HCT116 (cell line): ENCODE data around the gene AP3B1. TPM values are rescaled to one million over a fixed set of nuclear protein-coding genes. Genes with fewer than 3 reads are reported as not detected.

Experiments
- ATAC-seq: fragments of 200-7000 bp; cut with Tn5 transposase; 2 replicates; pipeline ENCODE4 v1.9.1; 2020; ENCODE audit warnings: mild to moderate bottlenecking, moderate library complexity
- BruUV-seq: library from RNA; stranded (reverse); fragments of 400-500 nt; replicated peaks from 2 replicates; lab custom pipeline; 2021; lab: Mats Ljungman, UMichigan
- CTCF ChIA-PET: fragments of 300-600 bp; sonication (Branson Sonifier 250); formaldehyde crosslinking; loops from one replicate; lab custom pipeline; 2021; ENCODE audit warnings: antibody characterized with exemption; lab: Charles Lee
- POLR2A ChIA-PET: fragments of 300-600, 350-600 bp; sonication (Branson Sonifier 250); formaldehyde crosslinking; loops from one replicate; lab custom pipeline; 2021; ENCODE audit warnings: antibody characterized with exemption; lab: Charles Lee
- RAD21 ChIA-PET, 2 experiments: fragments of 300-600 bp; sonication (Branson Sonifier 250); formaldehyde crosslinking; loops; one replicate each; lab custom pipeline; 2023; ENCODE audit warnings: low total read pairs in 2 of 2; ENCODE audit not compliant: uncharacterized antibody in 2 of 2, unreplicated experiment in 2 of 2, low non-redundant PET in 1 of 2; lab: Charles Lee
- DNase-seq: peaks from one replicate; pipeline ENCODE4 v3.0.0-alpha.2; 2010; ENCODE audit warnings: low read depth, low spot score
- H2AFZ ChIP-seq: fragments of 200-600 bp; shearing (Covaris generic), sonication (generic); 2 replicates; pipeline ENCODE4 v1.6.1; 2017; ENCODE audit warnings: low read depth, mixed run types, mixed read lengths, antibody characterized with exemption, low read length; ENCODE audit not compliant: poor library complexity, severe bottlenecking
- H3K27ac ChIP-seq: 2 replicates; pipeline ENCODE4 v1.5.1; 2012; ENCODE audit warnings: low read depth, low read length
- H3K27me3 ChIP-seq: fragments of 200-600 bp; sonication (generic); 2 replicates; pipeline ENCODE4 v1.6.1; 2016; ENCODE audit warnings: mixed run types, low read length, mixed read lengths; ENCODE audit not compliant: insufficient read depth
- H3K36me3 ChIP-seq, 2 experiments: fragments of 200-500 bp in 1 of 2; fragments of 200-600 bp in 1 of 2; sonication (Bioruptor generic) in 1 of 2; sonication (generic) in 1 of 2; 2 replicates each; pipeline versions ENCODE4 v1.5.1 to v1.6.1; 2014 to 2016; ENCODE audit warnings: low read length in 2 of 2, inconsistent platforms in 1 of 2, mixed read lengths in 1 of 2, mixed run types in 1 of 2; ENCODE audit not compliant: insufficient read depth in 2 of 2, control insufficient read depth in 1 of 2
- H3K4me1 ChIP-seq, 2 experiments: fragments of 200-600 bp in 1 of 2; sonication (generic) in 1 of 2; 2 replicates each; pipeline versions ENCODE4 v1.5.1 to v1.6.1; 2012 to 2017; ENCODE audit warnings: low read length in 2 of 2, inconsistent platforms in 1 of 2, mild to moderate bottlenecking in 1 of 2, mixed read lengths in 1 of 2, mixed run types in 1 of 2, moderate library complexity in 1 of 2; ENCODE audit not compliant: insufficient read depth in 2 of 2, control insufficient read depth in 1 of 2
- H3K4me2 ChIP-seq: fragments of 200-600 bp; sonication (generic); 2 replicates; pipeline ENCODE4 v1.6.1; 2017; ENCODE audit warnings: mixed run types, low read length, mixed read lengths
- H3K4me3 ChIP-seq, 2 experiments: fragments of 200-600 bp in 1 of 2; sonication (generic) in 1 of 2; replicated peaks in 1 of 2; 2 replicates each; pipeline ENCODE4 v1.5.1; 2011 to 2016; ENCODE audit warnings: low read length in 2 of 2, control low read depth in 1 of 2, low read depth in 1 of 2, mild to moderate bottlenecking in 1 of 2, mixed read lengths in 1 of 2, mixed run types in 1 of 2
- H3K79me2 ChIP-seq: fragments of 200-600 bp; sonication (generic); 2 replicates; pipeline ENCODE4 v1.6.1; 2017; ENCODE audit warnings: mild to moderate bottlenecking, mixed run types, low read length, moderate library complexity, mixed read lengths; ENCODE audit not compliant: insufficient read depth
- H3K9ac ChIP-seq: fragments of 200-600 bp; sonication (generic); 2 replicates; pipeline ENCODE4 v1.6.1; 2016; ENCODE audit warnings: low read length, mixed read lengths
- H3K9me2 ChIP-seq: fragments of 200-600 bp; sonication (generic), shearing (Covaris generic); 2 replicates; pipeline ENCODE4 v1.6.1; 2017; ENCODE audit warnings: mixed run types, mild to moderate bottlenecking, moderate library complexity; ENCODE audit not compliant: insufficient read depth
- H3K9me3 ChIP-seq, 2 experiments: fragments of 200-500 bp in 1 of 2; fragments of 200-600 bp in 1 of 2; sonication (Bioruptor generic) in 1 of 2; sonication (generic) in 1 of 2; 2 replicates each; pipeline ENCODE4 v1.6.1; 2014 to 2017; ENCODE audit warnings: low read length in 2 of 2, mixed read lengths in 2 of 2, inconsistent platforms in 1 of 2, low read depth in 1 of 2, mild to moderate bottlenecking in 1 of 2, mixed run types in 1 of 2, moderate library complexity in 1 of 2; ENCODE audit not compliant: control insufficient read depth in 1 of 2, insufficient read depth in 1 of 2
- H4K20me1 ChIP-seq: fragments of 200-600 bp; sonication (generic), shearing (Covaris generic); 2 replicates; pipeline ENCODE4 v1.6.1; 2017; ENCODE audit warnings: mixed run types, mild to moderate bottlenecking, moderate library complexity; ENCODE audit not compliant: insufficient read depth
- ATF3 ChIP-seq: IDR thresholded peaks from 2 replicates; pipeline ENCODE4 v1.6.1; 2012
- CBX3 ChIP-seq: IDR thresholded peaks from 2 replicates; pipeline ENCODE4 v1.6.1; 2012; ENCODE audit warnings: low read depth
- EZH2 ChIP-seq: fragments of 200-600 bp; sonication (generic); IDR thresholded peaks from 2 replicates; pipeline ENCODE4 v1.6.1; 2017; ENCODE audit warnings: antibody characterized with exemption, mixed run types
- EZH2phosphoT487 ChIP-seq: fragments of 200-600 bp; IDR thresholded peaks from 2 replicates; pipeline ENCODE4 v1.6.1; 2018; ENCODE audit warnings: antibody characterized with exemption, borderline replicate concordance
- FOSL1 ChIP-seq: IDR thresholded peaks from 2 replicates; pipeline ENCODE4 v1.6.1; 2012; ENCODE audit warnings: low read depth
- POLR2A ChIP-seq: IDR thresholded peaks from 2 replicates; pipeline ENCODE4 v1.7.0; 2011; ENCODE audit warnings: borderline replicate concordance; ENCODE audit not compliant: insufficient read depth, insufficient read length; ENCODE audit errors: extremely low read depth
- POLR2AphosphoS5 ChIP-seq: IDR thresholded peaks from 2 replicates; pipeline ENCODE4 v1.6.1; 2011; ENCODE audit warnings: mild to moderate bottlenecking, low read depth, low read length, moderate library complexity
- RAD21 ChIP-seq: IDR thresholded peaks from 2 replicates; pipeline ENCODE4 v1.6.1; 2012; ENCODE audit warnings: low read depth, mild to moderate bottlenecking
- REST ChIP-seq: IDR thresholded peaks from 2 replicates; pipeline ENCODE4 v1.6.1; 2012; ENCODE audit warnings: low read depth
- SP1 ChIP-seq: IDR thresholded peaks from 2 replicates; pipeline ENCODE4 v1.6.1; 2012; ENCODE audit warnings: low read depth
- SRF ChIP-seq: IDR thresholded peaks from 2 replicates; pipeline ENCODE4 v1.6.1; 2012; ENCODE audit warnings: low read depth
- TCF7L2 ChIP-seq: IDR thresholded peaks from 2 replicates; pipeline ENCODE4 v1.7.0; 2011; ENCODE audit warnings: borderline replicate concordance, inconsistent platforms; ENCODE audit not compliant: insufficient read depth, insufficient read length; ENCODE audit errors: extremely low read depth
- YY1 ChIP-seq: IDR thresholded peaks from 2 replicates; pipeline ENCODE4 v1.6.1; 2011; ENCODE audit warnings: low read length, low read depth, moderate library complexity, mild to moderate bottlenecking; ENCODE audit not compliant: insufficient replicate concordance; ENCODE audit errors: extremely low read depth
- ZFX ChIP-seq: fragments of 450-650 bp; IDR thresholded peaks from 2 replicates; pipeline ENCODE4 v1.6.1; 2017
- ZNF274 ChIP-seq: fragments of 200-500 bp; sonication (Bioruptor generic); IDR thresholded peaks from 2 replicates; pipeline ENCODE4 v1.6.1; 2014; ENCODE audit warnings: mild to moderate bottlenecking, low read depth, low read length, inconsistent platforms
- intact Hi-C: fragments of 100-400 bp; cut with micrococcal nuclease; formaldehyde crosslinking; loops from 2 replicates; pipeline ENCODE4 v1.10.0; 2022
- total RNA-seq: library from RNA; stranded (reverse); gene quantifications from one replicate; pipeline ENCODE4 v1.2.1, GENCODE V29; 2021; ENCODE audit not compliant: unreplicated experiment
- TF ChIP-seq, protein P1 (sequence below), 3 experiments: fragments of 200-600 bp in 1 of 3; sonication (generic) in 1 of 3; IDR thresholded peaks in 2 of 3; conservative IDR thresholded peaks in 1 of 3; 2 replicates each; pipeline ENCODE4 v1.5.1; 2012 to 2017; ENCODE audit warnings: low read depth in 2 of 3, low read length in 2 of 3, antibody characterized with exemption in 1 of 3, borderline replicate concordance in 1 of 3, control low read depth in 1 of 3, mild to moderate bottlenecking in 1 of 3, mixed read lengths in 1 of 3, mixed run types in 1 of 3, moderate library complexity in 1 of 3; ENCODE audit not compliant: insufficient read depth in 1 of 3
- TF ChIP-seq, protein P2 (sequence below): IDR thresholded peaks from 2 replicates; pipeline ENCODE4 v1.6.1; 2012
- TF ChIP-seq, protein P3 (sequence below): IDR thresholded peaks from 2 replicates; pipeline ENCODE4 v1.6.1; 2011; ENCODE audit warnings: mild to moderate bottlenecking, low read length, moderate library complexity; ENCODE audit not compliant: insufficient replicate concordance; ENCODE audit errors: extremely low read depth

AP3B1 gene
- total RNA-seq, 1 experiment from 2014 or later: 54.5 TPM

DNA sequence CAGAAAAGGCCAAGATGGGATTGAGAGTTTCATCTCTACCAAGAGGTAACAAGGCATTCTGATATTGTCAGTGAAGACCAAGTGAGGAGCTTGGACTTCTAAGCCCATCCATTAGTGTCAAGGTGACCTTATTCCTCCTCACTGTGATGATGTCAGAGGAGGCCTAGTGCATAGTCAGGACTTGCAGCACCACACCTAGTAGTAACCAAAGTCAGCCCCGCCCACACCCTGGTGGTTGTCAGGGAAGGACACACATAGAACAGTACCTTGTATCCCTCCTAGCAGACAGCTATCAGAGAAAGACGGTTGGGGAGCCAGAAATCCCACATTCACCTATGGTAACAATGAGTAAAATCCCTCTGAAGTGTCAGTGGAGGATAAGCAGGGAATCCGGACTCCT lies 111.7 kb downstream of the AP3B1 start:
- no peaks in the 10 kb centered on the region for H3K27me3 ChIP-seq
- no TSS peak for BruUV-seq
- ChIA-PET RAD21 (no interaction called here), CTCF (no interaction called here), POLR2A (no interaction called here)
- ATAC-seq (0 out of 2 replicates have a peak, but pooled peaks have one; percentile 36), DNase-seq (no peak)
- no peaks in the 10 kb centered on the region for H3K9me2 ChIP-seq
- no peaks in the 10 kb centered on the region for H3K79me2 ChIP-seq
- no peaks in the 10 kb centered on the region for H3K36me3 ChIP-seq
- no peaks in the 10 kb centered on the region for H3K9me3 ChIP-seq
- H3K4me3 ChIP-seq: no peak overlapping the region
- no peaks in the 10 kb centered on the region for H4K20me1 ChIP-seq
- H3K4me1 ChIP-seq: no peaks in the 10 kb centered on the region; a peak in 1 of 4 replicates
- no peak overlapping the region for H3K4me2 ChIP-seq
- intact Hi-C loops: no loop called here
- TF ChIP-seq EZH2: no peak
- TF ChIP-seq, protein P1, sequence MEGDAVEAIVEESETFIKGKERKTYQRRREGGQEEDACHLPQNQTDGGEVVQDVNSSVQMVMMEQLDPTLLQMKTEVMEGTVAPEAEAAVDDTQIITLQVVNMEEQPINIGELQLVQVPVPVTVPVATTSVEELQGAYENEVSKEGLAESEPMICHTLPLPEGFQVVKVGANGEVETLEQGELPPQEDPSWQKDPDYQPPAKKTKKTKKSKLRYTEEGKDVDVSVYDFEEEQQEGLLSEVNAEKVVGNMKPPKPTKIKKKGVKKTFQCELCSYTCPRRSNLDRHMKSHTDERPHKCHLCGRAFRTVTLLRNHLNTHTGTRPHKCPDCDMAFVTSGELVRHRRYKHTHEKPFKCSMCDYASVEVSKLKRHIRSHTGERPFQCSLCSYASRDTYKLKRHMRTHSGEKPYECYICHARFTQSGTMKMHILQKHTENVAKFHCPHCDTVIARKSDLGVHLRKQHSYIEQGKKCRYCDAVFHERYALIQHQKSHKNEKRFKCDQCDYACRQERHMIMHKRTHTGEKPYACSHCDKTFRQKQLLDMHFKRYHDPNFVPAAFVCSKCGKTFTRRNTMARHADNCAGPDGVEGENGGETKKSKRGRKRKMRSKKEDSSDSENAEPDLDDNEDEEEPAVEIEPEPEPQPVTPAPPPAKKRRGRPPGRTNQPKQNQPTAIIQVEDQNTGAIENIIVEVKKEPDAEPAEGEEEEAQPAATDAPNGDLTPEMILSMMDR (IDR thresholded peaks at IDR 0.05 in 2 of 3, conservative IDR thresholded peaks at IDR 0.05 in 1 of 3; ENCODE audit: borderline replicate concordance in 1 of 3, insufficient read depth in 1 of 3, low read depth in 2 of 3, low read length in 2 of 3): no peak
- no peak for TF ChIP-seq SRF
- TF ChIP-seq YY1: no peak
- no peak for TF ChIP-seq EZH2phosphoT487
- no peak for TF ChIP-seq FOSL1
- TF ChIP-seq, protein P2, sequence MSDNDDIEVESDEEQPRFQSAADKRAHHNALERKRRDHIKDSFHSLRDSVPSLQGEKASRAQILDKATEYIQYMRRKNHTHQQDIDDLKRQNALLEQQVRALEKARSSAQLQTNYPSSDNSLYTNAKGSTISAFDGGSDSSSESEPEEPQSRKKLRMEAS: no peak
- TF ChIP-seq, protein P3, sequence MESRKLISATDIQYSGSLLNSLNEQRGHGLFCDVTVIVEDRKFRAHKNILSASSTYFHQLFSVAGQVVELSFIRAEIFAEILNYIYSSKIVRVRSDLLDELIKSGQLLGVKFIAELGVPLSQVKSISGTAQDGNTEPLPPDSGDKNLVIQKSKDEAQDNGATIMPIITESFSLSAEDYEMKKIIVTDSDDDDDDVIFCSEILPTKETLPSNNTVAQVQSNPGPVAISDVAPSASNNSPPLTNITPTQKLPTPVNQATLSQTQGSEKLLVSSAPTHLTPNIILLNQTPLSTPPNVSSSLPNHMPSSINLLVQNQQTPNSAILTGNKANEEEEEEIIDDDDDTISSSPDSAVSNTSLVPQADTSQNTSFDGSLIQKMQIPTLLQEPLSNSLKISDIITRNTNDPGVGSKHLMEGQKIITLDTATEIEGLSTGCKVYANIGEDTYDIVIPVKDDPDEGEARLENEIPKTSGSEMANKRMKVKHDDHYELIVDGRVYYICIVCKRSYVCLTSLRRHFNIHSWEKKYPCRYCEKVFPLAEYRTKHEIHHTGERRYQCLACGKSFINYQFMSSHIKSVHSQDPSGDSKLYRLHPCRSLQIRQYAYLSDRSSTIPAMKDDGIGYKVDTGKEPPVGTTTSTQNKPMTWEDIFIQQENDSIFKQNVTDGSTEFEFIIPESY: no peak
- no peak for TF ChIP-seq REST
- no peak for TF ChIP-seq ATF3
- TF ChIP-seq ZFX: no peak
- no peak for TF ChIP-seq TCF7L2
- no peak for TF ChIP-seq SP1
- no peak for TF ChIP-seq ZNF274
- no peak for TF ChIP-seq RAD21
- TF ChIP-seq POLR2A: no peak
- no peak for TF ChIP-seq CBX3
- no peak for TF ChIP-seq POLR2AphosphoS5
- no peak overlapping the region for H2AFZ ChIP-seq
- no peak overlapping the region for H3K9ac ChIP-seq
- H3K27ac ChIP-seq: no peak overlapping the region
